Measurements from ENCODE around the gene SIRPG. TPM values are rescaled to one million over a fixed set of nuclear protein-coding genes. Genes with fewer than 3 reads are reported as not detected.

SIRPG gene
- total RNA-seq, 1 donor from 2014 or later = not detected

DNA sequence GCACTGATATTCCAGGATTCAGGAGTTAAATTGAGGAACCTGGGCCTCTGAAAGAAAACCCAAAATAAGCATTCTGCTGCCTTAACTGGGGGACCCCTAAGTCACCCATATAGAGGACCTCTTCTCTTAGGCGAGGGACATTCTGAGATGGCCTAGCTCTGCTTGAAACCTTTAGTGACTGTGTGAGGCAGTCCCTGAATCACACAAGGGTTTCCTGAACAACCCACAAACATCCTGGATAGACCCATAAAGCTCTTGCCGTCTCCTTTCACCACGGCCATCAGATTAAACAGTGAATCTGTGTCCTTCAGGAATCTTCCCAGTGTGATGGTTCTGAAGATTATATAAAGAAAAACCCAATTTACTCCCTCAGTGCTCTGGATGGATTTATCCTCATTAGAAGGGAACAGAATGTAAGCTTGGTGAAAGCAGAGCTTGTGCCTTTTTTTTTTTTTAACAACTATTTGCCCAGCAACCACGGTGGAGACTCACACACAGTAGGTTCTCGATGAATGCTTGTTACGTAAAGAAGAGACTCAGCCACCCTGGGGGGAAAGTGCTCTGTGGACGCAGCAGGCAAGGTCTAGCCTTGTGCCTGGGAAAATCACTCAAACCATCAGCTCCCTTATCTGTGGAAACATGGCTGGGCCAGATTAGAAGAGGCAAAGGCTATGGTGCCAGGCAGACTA lies 39.1 kb upstream of the SIRPG start:
- Histone ChIP-seq H3K4me1 (peaks cover 3% of the 10 kb centered on the region), H3F3A (ENCODE audit: low read depth) (no peaks in the 10 kb centered on the region), H4K20me1 (ENCODE audit: low read depth) (no peaks in the 10 kb centered on the region), H3K27me3 (peaks cover 18% of the 10 kb centered on the region), H3K4me3 (no peak overlapping the region), H3K36me3 (no peaks in the 10 kb centered on the region), H3K27ac (no peak overlapping the region), H3K79me2 (ENCODE audit: low read depth) (no peaks in the 10 kb centered on the region), H3K4me2 (no peak overlapping the region), H3K9me3 (ENCODE audit: low read depth) (no peaks in the 10 kb centered on the region), H2AFZ (replicated peaks) (no peak overlapping the region), H3K9ac (no peak overlapping the region)
- no peak for DNase-seq (ENCODE audit: low spot score)
- Mint-ChIP-seq H3K36me3 (no peaks in the 10 kb centered on the region), H3K4me1 (no peaks in the 10 kb centered on the region), H3K9me3 (peaks cover 2% of the 10 kb centered on the region), H3K4me3 (no peak overlapping the region), H3K27ac (no peak overlapping the region), H3K27me3 (ENCODE audit: insufficient read depth, low read depth) (peaks cover 5% of the 10 kb centered on the region)
- TF ChIP-seq EZH2phosphoT487 (IDR thresholded peaks at IDR 0.05) = no peak
- TF ChIP-seq, protein P1, sequence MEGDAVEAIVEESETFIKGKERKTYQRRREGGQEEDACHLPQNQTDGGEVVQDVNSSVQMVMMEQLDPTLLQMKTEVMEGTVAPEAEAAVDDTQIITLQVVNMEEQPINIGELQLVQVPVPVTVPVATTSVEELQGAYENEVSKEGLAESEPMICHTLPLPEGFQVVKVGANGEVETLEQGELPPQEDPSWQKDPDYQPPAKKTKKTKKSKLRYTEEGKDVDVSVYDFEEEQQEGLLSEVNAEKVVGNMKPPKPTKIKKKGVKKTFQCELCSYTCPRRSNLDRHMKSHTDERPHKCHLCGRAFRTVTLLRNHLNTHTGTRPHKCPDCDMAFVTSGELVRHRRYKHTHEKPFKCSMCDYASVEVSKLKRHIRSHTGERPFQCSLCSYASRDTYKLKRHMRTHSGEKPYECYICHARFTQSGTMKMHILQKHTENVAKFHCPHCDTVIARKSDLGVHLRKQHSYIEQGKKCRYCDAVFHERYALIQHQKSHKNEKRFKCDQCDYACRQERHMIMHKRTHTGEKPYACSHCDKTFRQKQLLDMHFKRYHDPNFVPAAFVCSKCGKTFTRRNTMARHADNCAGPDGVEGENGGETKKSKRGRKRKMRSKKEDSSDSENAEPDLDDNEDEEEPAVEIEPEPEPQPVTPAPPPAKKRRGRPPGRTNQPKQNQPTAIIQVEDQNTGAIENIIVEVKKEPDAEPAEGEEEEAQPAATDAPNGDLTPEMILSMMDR (IDR thresholded peaks at IDR 0.05) = no peak
- TF ChIP-seq EZH2 (IDR thresholded peaks at IDR 0.05) = no peak

DNA sequence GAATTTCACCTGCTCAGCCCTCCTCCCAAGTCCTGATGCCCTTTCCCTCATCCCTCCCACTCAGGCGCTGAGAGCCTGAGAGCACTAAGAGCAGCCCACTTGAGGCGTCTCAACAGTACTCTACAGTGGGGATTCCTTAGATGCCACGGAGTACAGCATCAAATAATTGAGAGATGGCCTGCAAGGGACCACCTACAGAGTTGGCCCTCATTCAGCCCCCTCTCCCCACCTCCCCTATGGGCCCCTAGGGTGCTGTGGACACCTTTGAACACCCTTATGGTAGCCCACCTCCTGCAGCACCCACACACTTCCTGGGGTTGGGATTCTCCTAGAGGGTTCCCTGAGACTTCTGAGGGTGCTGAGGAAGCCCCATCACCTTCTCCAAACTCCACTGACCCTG lies 37.1 kb upstream of the SIRPG start:
- Histone ChIP-seq H3K36me3 (no peaks in the 10 kb centered on the region), H3K27me3 (peaks cover 18% of the 10 kb centered on the region), H3K4me1 (no peaks in the 10 kb centered on the region), H3K4me2 (no peak overlapping the region), H4K20me1 (ENCODE audit: low read depth) (no peaks in the 10 kb centered on the region), H3K9me3 (ENCODE audit: low read depth) (no peaks in the 10 kb centered on the region), H3K4me3 (no peak overlapping the region), H3K9ac (no peak overlapping the region), H3K79me2 (ENCODE audit: low read depth) (no peaks in the 10 kb centered on the region), H3F3A (ENCODE audit: low read depth) (no peaks in the 10 kb centered on the region), H3K27ac (no peak overlapping the region), H2AFZ (replicated peaks) (no peak overlapping the region)
- Mint-ChIP-seq H3K27ac (no peak overlapping the region), H3K4me1 (no peaks in the 10 kb centered on the region), H3K36me3 (no peaks in the 10 kb centered on the region), H3K4me3 (no peak overlapping the region), H3K27me3 (ENCODE audit: insufficient read depth, low read depth) (peaks cover 10% of the 10 kb centered on the region), H3K9me3 (peaks cover 3% of the 10 kb centered on the region)
- TF ChIP-seq EZH2phosphoT487 (IDR thresholded peaks at IDR 0.05) (no peak), EZH2 (IDR thresholded peaks at IDR 0.05) (no peak)
- no peak for DNase-seq (ENCODE audit: low spot score)

GRCh38 chr20:1693427-1693826 lies 35.8 kb upstream of the SIRPG start:
- Mint-ChIP-seq H3K4me3 (no peak overlapping the region), H3K27me3 (ENCODE audit: insufficient read depth, low read depth) (peaks cover 10% of the 10 kb centered on the region), H3K36me3 (no peaks in the 10 kb centered on the region), H3K27ac (no peak overlapping the region), H3K9me3 (peaks cover 3% of the 10 kb centered on the region), H3K4me1 (no peaks in the 10 kb centered on the region)
- H3K4me2 ChIP-seq = no peak overlapping the region
- H3K4me3 ChIP-seq = no peak overlapping the region
- no peaks in the 10 kb centered on the region for H3F3A ChIP-seq (ENCODE audit: low read depth)
- H3K27me3 ChIP-seq = peaks cover 22% of the 10 kb centered on the region
- no peak for TF ChIP-seq EZH2 (IDR thresholded peaks at IDR 0.05)
- TF ChIP-seq, protein P1 (IDR thresholded peaks at IDR 0.05) = no peak
- no peak for TF ChIP-seq EZH2phosphoT487 (IDR thresholded peaks at IDR 0.05)
- no peak overlapping the region for H3K27ac ChIP-seq
- H3K4me1 ChIP-seq = no peaks in the 10 kb centered on the region
- H4K20me1 ChIP-seq (ENCODE audit: low read depth) = no peaks in the 10 kb centered on the region
- no peak overlapping the region for H2AFZ ChIP-seq (replicated peaks)
- no peaks in the 10 kb centered on the region for H3K9me3 ChIP-seq (ENCODE audit: low read depth)
- no peaks in the 10 kb centered on the region for H3K79me2 ChIP-seq (ENCODE audit: low read depth)
- DNase-seq (ENCODE audit: low spot score) = no peak
- H3K9ac ChIP-seq = no peak overlapping the region
- H3K36me3 ChIP-seq = no peaks in the 10 kb centered on the region

- Mint-ChIP-seq H3K27ac (no peak overlapping the region), H3K4me3 (no peak overlapping the region), H3K4me1 (no peaks in the 10 kb centered on the region), H3K36me3 (no peaks in the 10 kb centered on the region), H3K27me3 (ENCODE audit: insufficient read depth, low read depth) (peaks cover 8% of the 10 kb centered on the region), H3K9me3 (peaks cover 3% of the 10 kb centered on the region)
- TF ChIP-seq, protein P1 (IDR thresholded peaks at IDR 0.05) = no peak
- TF ChIP-seq EZH2 (IDR thresholded peaks at IDR 0.05) = no peak
- Histone ChIP-seq H4K20me1 (ENCODE audit: low read depth) (no peaks in the 10 kb centered on the region), H3K4me3 (no peak overlapping the region), H3K27ac (no peak overlapping the region), H3K4me1 (no peaks in the 10 kb centered on the region), H3K27me3 (peaks cover 49% of the 10 kb centered on the region), H3K79me2 (ENCODE audit: low read depth) (no peaks in the 10 kb centered on the region), H3K9me3 (ENCODE audit: low read depth) (no peaks in the 10 kb centered on the region), H3K36me3 (no peaks in the 10 kb centered on the region), H3K9ac (no peak overlapping the region), H2AFZ (replicated peaks) (no peak overlapping the region), H3K4me2 (no peak overlapping the region), H3F3A (ENCODE audit: low read depth) (no peaks in the 10 kb centered on the region)
- no peak for DNase-seq (ENCODE audit: low spot score)
Observed at GRCh38 chr20:1689721-1690120, 32.1 kb upstream of the SIRPG start.
